ENCODE results near the gene DLGAP1. TPM values are rescaled to one million over a fixed set of nuclear protein-coding genes. Genes with fewer than 3 reads are reported as not detected.
"Not testable (repeated sequence)": the region's sequence is repeated elsewhere in the genome, so short reads cannot be mapped to it uniquely, and the experiment has no call there.

The DLGAP1 gene
- 2.6 and 3.7 TPM in 2 replicates for total RNA-seq (ENCODE audit: low replicate concordance)
- long read RNA-seq, partial matches to known transcripts: 0 of 3 reads
- long read RNA-seq, other reads (novel, unspliced or antisense): 3 of 3 reads

- Mint-ChIP-seq H3K4me3 (peak within 1 kb of the TSS; percentile 91), H3K36me3 (no peaks in the 10 kb centered on the region), H3K27me3 (peaks cover 68% of the 10 kb centered on the region), H3K9me3 (no peaks in the 10 kb centered on the region), H3K4me1 (ENCODE audit: unreplicated experiment) (peaks cover 11% of the 10 kb centered on the region), H3K27ac (peak within 1 kb of the TSS; percentile 72)
- TF ChIP-seq, protein P1, sequence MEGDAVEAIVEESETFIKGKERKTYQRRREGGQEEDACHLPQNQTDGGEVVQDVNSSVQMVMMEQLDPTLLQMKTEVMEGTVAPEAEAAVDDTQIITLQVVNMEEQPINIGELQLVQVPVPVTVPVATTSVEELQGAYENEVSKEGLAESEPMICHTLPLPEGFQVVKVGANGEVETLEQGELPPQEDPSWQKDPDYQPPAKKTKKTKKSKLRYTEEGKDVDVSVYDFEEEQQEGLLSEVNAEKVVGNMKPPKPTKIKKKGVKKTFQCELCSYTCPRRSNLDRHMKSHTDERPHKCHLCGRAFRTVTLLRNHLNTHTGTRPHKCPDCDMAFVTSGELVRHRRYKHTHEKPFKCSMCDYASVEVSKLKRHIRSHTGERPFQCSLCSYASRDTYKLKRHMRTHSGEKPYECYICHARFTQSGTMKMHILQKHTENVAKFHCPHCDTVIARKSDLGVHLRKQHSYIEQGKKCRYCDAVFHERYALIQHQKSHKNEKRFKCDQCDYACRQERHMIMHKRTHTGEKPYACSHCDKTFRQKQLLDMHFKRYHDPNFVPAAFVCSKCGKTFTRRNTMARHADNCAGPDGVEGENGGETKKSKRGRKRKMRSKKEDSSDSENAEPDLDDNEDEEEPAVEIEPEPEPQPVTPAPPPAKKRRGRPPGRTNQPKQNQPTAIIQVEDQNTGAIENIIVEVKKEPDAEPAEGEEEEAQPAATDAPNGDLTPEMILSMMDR (conservative IDR thresholded peaks at IDR 0.05): peak; percentile 9
- DNase-seq (ENCODE audit: extremely low spot score, unreplicated experiment): peak; percentile 79
Observed at GRCh38 chr18:4455113-4455811, at the start of gene DLGAP1. Gene DLGAP1 (minus strand): TSS chr18:4455307.

- not testable (repeated sequence) for DNase-seq (ENCODE audit: extremely low spot score, unreplicated experiment); H3K4me3 Mint-ChIP-seq; H3K36me3 Mint-ChIP-seq; H3K27me3 Mint-ChIP-seq; H3K27ac Mint-ChIP-seq; H3K4me1 Mint-ChIP-seq (ENCODE audit: unreplicated experiment); H3K9me3 Mint-ChIP-seq
Observed at GRCh38 chr18:4494703-4495284, 39.7 kb upstream of the DLGAP1 start.

DNA sequence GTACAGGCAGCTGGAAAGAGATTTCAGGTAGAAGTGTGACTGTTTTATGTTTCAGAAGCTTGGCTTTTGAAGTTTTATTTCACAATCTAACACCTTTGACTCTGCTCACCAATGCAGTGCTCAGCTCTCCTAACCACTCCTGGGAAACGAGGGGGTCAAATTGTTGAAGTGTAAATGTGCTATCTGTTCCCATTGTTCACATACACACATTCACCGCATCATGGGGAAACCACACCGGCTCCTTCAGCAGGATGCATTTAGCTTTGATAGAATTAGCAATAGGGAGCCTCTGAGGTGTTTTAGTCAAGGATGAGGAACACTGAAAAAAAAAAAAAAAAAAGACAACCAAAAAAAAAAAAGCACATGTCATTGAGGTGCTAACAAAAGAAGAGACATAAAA is 13.4 kb upstream of the DLGAP1 start:
- Mint-ChIP-seq H3K36me3 (no peaks in the 10 kb centered on the region), H3K9me3 (no peaks in the 10 kb centered on the region), H3K27ac (no peak overlapping the region), H3K4me3 (no peak overlapping the region), H3K4me1 (ENCODE audit: unreplicated experiment) (no peaks in the 10 kb centered on the region), H3K27me3 (peaks cover 10% of the 10 kb centered on the region)
- DNase-seq (ENCODE audit: extremely low spot score, unreplicated experiment): no peak
- TF ChIP-seq, protein P1 (conservative IDR thresholded peaks at IDR 0.05): no peak

GRCh38 chr18:4454537-4455112 is 482 bp downstream of the DLGAP1 start:
- Mint-ChIP-seq H3K4me3 (peak overlapping the region; percentile 88), H3K27me3 (peaks cover 72% of the 10 kb centered on the region), H3K36me3 (no peaks in the 10 kb centered on the region), H3K4me1 (ENCODE audit: unreplicated experiment) (peaks cover 11% of the 10 kb centered on the region), H3K27ac (peak overlapping the region; percentile 2), H3K9me3 (no peaks in the 10 kb centered on the region)
- DNase-seq (ENCODE audit: extremely low spot score, unreplicated experiment): no peak
- TF ChIP-seq, protein P1 (conservative IDR thresholded peaks at IDR 0.05): no peak

DNA sequence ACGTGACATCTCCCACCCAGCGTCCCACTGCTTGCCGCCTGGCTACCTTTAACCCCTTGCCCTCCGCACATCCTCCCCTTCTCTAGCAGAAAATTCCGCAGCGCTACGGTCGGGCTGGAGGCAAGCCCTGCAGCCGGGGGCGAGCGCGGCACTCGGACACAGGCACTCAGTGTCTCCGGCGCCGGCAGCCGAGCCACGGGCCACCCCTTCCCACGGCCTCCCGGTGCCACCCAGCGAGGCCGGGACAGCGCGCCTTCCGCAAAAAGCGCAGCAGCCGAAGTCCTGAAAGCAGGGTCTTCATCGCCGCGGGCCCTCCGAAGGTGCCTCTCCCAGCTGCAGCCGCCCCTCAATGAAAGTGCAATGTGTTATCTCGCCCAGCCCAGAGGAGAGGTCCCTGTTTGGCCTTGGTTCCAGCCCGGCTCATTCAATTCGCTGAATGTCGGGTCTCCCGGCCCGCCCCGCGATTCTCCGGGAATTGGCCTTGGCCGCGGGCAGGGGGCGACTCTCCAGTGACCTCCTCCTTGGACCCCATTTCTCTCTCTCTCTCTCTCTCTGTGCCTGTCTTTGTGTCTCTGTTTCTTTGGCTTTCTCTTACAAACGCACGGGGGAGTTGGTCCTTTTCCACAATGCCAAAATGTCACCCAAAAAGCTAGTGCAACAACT is 1.1 kb downstream of the DLGAP1 start:
- peak; percentile 67 for DNase-seq (ENCODE audit: extremely low spot score, unreplicated experiment)
- Mint-ChIP-seq H3K4me3 (peak overlapping the region; percentile 88), H3K27me3 (peaks cover 71% of the 10 kb centered on the region), H3K36me3 (no peaks in the 10 kb centered on the region), H3K9me3 (no peaks in the 10 kb centered on the region), H3K27ac (peak overlapping the region; percentile 2), H3K4me1 (ENCODE audit: unreplicated experiment) (peaks cover 11% of the 10 kb centered on the region)
- TF ChIP-seq, protein P1 (conservative IDR thresholded peaks at IDR 0.05): peak; percentile 32

DNA sequence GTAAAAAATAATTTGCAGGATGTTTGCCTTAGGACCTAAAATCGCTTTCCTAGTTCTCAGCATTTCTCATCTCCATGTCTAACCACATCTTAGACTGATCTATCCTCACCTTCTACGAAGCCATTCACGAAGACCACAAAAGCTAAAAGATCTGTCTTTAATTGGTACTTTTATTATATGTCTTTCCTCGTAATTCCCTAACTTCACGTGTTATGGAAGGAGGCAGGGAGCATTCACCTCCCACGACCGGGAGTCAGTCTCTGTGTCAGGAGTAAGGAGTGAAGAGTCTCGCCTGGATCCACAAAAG is 1.6 kb downstream of the DLGAP1 start:
- Mint-ChIP-seq H3K36me3 (no peaks in the 10 kb centered on the region), H3K9me3 (no peaks in the 10 kb centered on the region), H3K27ac (no peak overlapping the region), H3K4me1 (ENCODE audit: unreplicated experiment) (peaks cover 11% of the 10 kb centered on the region), H3K4me3 (peak overlapping the region; percentile 88), H3K27me3 (peaks cover 71% of the 10 kb centered on the region)
- no peak for DNase-seq (ENCODE audit: extremely low spot score, unreplicated experiment)
- TF ChIP-seq, protein P1 (conservative IDR thresholded peaks at IDR 0.05): no peak

All from type B pancreatic cell (in vitro differentiated cells).